RWPE2 (cell line): Measurements from ENCODE around the gene TBC1D21.

Experiments used
- ATAC-seq: fragments of 200-7000 bp; cut with Tn5 transposase; 3 replicates; pipeline ENCODE4 v1.9.1; 2021; ENCODE audit warnings: low read depth
- DNase-seq: peaks from one replicate; pipeline ENCODE4 v3.0.0-alpha.2; 2020; ENCODE audit warnings: low spot score
- H3K27ac ChIP-seq: fragments of 450-650 bp; 2 replicates; pipeline ENCODE4 v1.5.1; 2017; ENCODE audit warnings: mild to moderate bottlenecking; ENCODE audit not compliant: poor library complexity, severe bottlenecking
- H3K27me3 ChIP-seq: fragments of 250-450 bp; sonication (Bioruptor Pico); 2 replicates; pipeline ENCODE4 v1.5.1; 2021; ENCODE audit warnings: mild to moderate bottlenecking, moderate library complexity; ENCODE audit not compliant: insufficient read depth, poor library complexity, severe bottlenecking
- H3K36me3 ChIP-seq: fragments of 250-450 bp; sonication (Bioruptor Pico); 2 replicates; pipeline ENCODE4 v1.5.1; 2020; ENCODE audit warnings: low read depth, mild to moderate bottlenecking, moderate library complexity
- H3K4me1 ChIP-seq: fragments of 250-450 bp; sonication (Bioruptor Pico); 2 replicates; pipeline ENCODE4 v1.5.1; 2021; ENCODE audit warnings: mild to moderate bottlenecking, moderate library complexity; ENCODE audit not compliant: insufficient read depth, poor library complexity, severe bottlenecking
- H3K4me3 ChIP-seq: fragments of 250-450 bp; sonication (Bioruptor Pico); 2 replicates; pipeline ENCODE4 v1.5.1; 2021; ENCODE audit warnings: mild to moderate bottlenecking, moderate library complexity; ENCODE audit not compliant: severe bottlenecking
- H3K9me3 ChIP-seq: fragments of 250-450 bp; sonication (Bioruptor Pico); 2 replicates; pipeline ENCODE4 v1.5.1; 2021; ENCODE audit warnings: mild to moderate bottlenecking, moderate library complexity; ENCODE audit not compliant: severe bottlenecking
- CTCF ChIP-seq: fragments of 450-650 bp; IDR thresholded peaks from one replicate; pipeline ENCODE4 v1.5.1; 2017; ENCODE audit warnings: mild to moderate bottlenecking, moderate library complexity; ENCODE audit not compliant: poor library complexity, severe bottlenecking

The TBC1D21 gene

GRCh38 chr15:73907035-73907408 is 33.7 kb downstream of the TBC1D21 start:
- Histone ChIP-seq H3K4me3 (no peak overlapping the region), H3K27me3 (no peaks in the 10 kb centered on the region), H3K36me3 (no peaks in the 10 kb centered on the region), H3K9me3 (no peaks in the 10 kb centered on the region), H3K4me1 (no peaks in the 10 kb centered on the region), H3K27ac (no peak overlapping the region)
- no peak for ATAC-seq
- TF ChIP-seq CTCF: no peak
- no peak for DNase-seq

GRCh38 chr15:73908030-73908821 is 34.9 kb downstream of the TBC1D21 start:
- DNase-seq (no peak), ATAC-seq (peak; percentile 97)
- H3K27ac ChIP-seq: no peak overlapping the region
- no peaks in the 10 kb centered on the region for H3K9me3 ChIP-seq
- no peak overlapping the region for H3K4me3 ChIP-seq
- H3K27me3 ChIP-seq: no peaks in the 10 kb centered on the region
- no peaks in the 10 kb centered on the region for H3K36me3 ChIP-seq
- H3K4me1 ChIP-seq: no peaks in the 10 kb centered on the region
- peak; percentile 99 for TF ChIP-seq CTCF

GRCh38 chr15:73908822-73909122 is 35.4 kb downstream of the TBC1D21 start:
- Histone ChIP-seq H3K9me3 (no peaks in the 10 kb centered on the region), H3K27ac (no peak overlapping the region), H3K4me1 (no peaks in the 10 kb centered on the region), H3K36me3 (no peaks in the 10 kb centered on the region), H3K4me3 (no peak overlapping the region), H3K27me3 (no peaks in the 10 kb centered on the region)
- DNase-seq (no peak), ATAC-seq (no peak)
- TF ChIP-seq CTCF: no peak

- no peaks in the 10 kb centered on the region for H3K27me3 ChIP-seq
- H3K36me3 ChIP-seq: no peaks in the 10 kb centered on the region
- no peak for TF ChIP-seq CTCF
- no peak overlapping the region for H3K27ac ChIP-seq
- DNase-seq (no peak), ATAC-seq (no peak)
- H3K4me1 ChIP-seq: peaks cover 1% of the 10 kb centered on the region
- no peak overlapping the region for H3K4me3 ChIP-seq
- no peaks in the 10 kb centered on the region for H3K9me3 ChIP-seq
Observed at GRCh38 chr15:73909651-73910050, 36.3 kb downstream of the TBC1D21 start.

- no peaks in the 10 kb centered on the region for H3K27me3 ChIP-seq
- no peak for DNase-seq
- H3K9me3 ChIP-seq: no peaks in the 10 kb centered on the region
- TF ChIP-seq CTCF: no peak
- H3K27ac ChIP-seq: no peak overlapping the region
- peaks cover 9% of the 10 kb centered on the region for H3K4me1 ChIP-seq
- H3K36me3 ChIP-seq: no peaks in the 10 kb centered on the region
- no peak for ATAC-seq
- H3K4me3 ChIP-seq: no peak overlapping the region
Observed at GRCh38 chr15:73910522-73911303, 37.3 kb downstream of the TBC1D21 start.
